T-cell (primary cell): ENCODE data around the gene SLC41A3. TPM values are rescaled to one million over a fixed set of nuclear protein-coding genes. Genes with fewer than 3 reads are reported as not detected.

Source experiments
- ATAC-seq, 4 experiments: fragments of 200-7000 bp in 3 of 4; fragments of 150-1000 bp in 1 of 4; cut with Tn5 transposase; replicated peaks in 1 of 4; 1 replicate in 3 of 4; 2 replicates in 1 of 4; pipeline ENCODE4 v1.10.0; 2021; ENCODE audit warnings: moderate library complexity in 3 of 4, mild to moderate bottlenecking in 2 of 4, moderate number of reproducible peaks in 1 of 4
- CTCF ChIA-PET, 2 donors: fragments of 300-600 bp; sonication (Branson Sonifier 250); formaldehyde crosslinking; loops; one replicate each; lab custom pipeline; 2022; ENCODE audit warnings: antibody characterized with exemption in 2 of 2; lab: Charles Lee
- POLR2A ChIA-PET, 2 donors: fragments of 300-600 bp; sonication (Branson Sonifier 250); formaldehyde crosslinking; loops; one replicate each; lab custom pipeline; 2022; ENCODE audit warnings: antibody characterized with exemption in 2 of 2; lab: Charles Lee
- DNase-seq, 35 experiments: peaks; one replicate each; pipeline versions ENCODE4 v3.0.0 to v3.0.0-alpha.2; 2013 to 2023
- H3K27ac ChIP-seq: one replicate; pipeline ENCODE4 v1.5.1; 2013; ENCODE audit warnings: low read length
- H3K27me3 ChIP-seq, 2 experiments: replicated peaks in 1 of 2; 1 replicate in 1 of 2; 2 replicates in 1 of 2; pipeline versions ENCODE4 v1.6.1 to v1.7.0; 2013; ENCODE audit warnings: low read length in 1 of 2, mixed read lengths in 1 of 2; ENCODE audit not compliant: control insufficient read depth in 2 of 2, insufficient read depth in 2 of 2; ENCODE audit errors: extremely low read depth in 1 of 2
- H3K36me3 ChIP-seq, 2 donors: 1 replicate in 1 of 2; 2 replicates in 1 of 2; pipeline versions ENCODE4 v1.6.1 to v1.7.0; 2013; ENCODE audit warnings: low read length in 1 of 2; ENCODE audit not compliant: control insufficient read depth in 2 of 2, insufficient read depth in 1 of 2; ENCODE audit errors: extremely low read depth in 1 of 2
- H3K4me1 ChIP-seq, 2 experiments: 1 replicate in 1 of 2; 2 replicates in 1 of 2; pipeline versions ENCODE4 v1.6.1 to v1.7.0; 2013; ENCODE audit warnings: low read length in 2 of 2, mixed read lengths in 1 of 2; ENCODE audit not compliant: insufficient read depth in 2 of 2, control insufficient read depth in 1 of 2; ENCODE audit errors: extremely low read depth in 1 of 2
- H3K4me3 ChIP-seq, 2 donors: 1 replicate in 1 of 2; 2 replicates in 1 of 2; pipeline versions ENCODE4 v1.5.1 to v1.7.0; 2013; ENCODE audit warnings: mild to moderate bottlenecking in 2 of 2, low read length in 1 of 2, moderate library complexity in 1 of 2; ENCODE audit not compliant: control insufficient read depth in 1 of 2; ENCODE audit errors: extremely low read depth in 1 of 2
- H3K9me3 ChIP-seq: 2 replicates; pipeline ENCODE4 v1.7.0; 2013
- H3K27ac Mint-ChIP-seq, 2 donors: one replicate each; pipeline ENCODE4 v1.8.0; 2020 to 2021; ENCODE audit warnings: mild to moderate bottlenecking in 2 of 2, mixed read lengths in 2 of 2
- H3K27me3 Mint-ChIP-seq, 2 donors: one replicate each; pipeline ENCODE4 v1.8.0; 2021 to 2022; ENCODE audit warnings: mixed read lengths in 2 of 2
- H3K36me3 Mint-ChIP-seq: one replicate; pipeline ENCODE4 v1.8.0; 2021; ENCODE audit warnings: mixed read lengths
- H3K4me1 Mint-ChIP-seq, 3 donors: one replicate each; pipeline ENCODE4 v1.8.0; 2020 to 2022; ENCODE audit warnings: mixed read lengths in 3 of 3, mild to moderate bottlenecking in 1 of 3
- H3K4me3 Mint-ChIP-seq, 3 donors: one replicate each; pipeline ENCODE4 v1.8.0; 2020 to 2022; ENCODE audit warnings: mild to moderate bottlenecking in 3 of 3, mixed read lengths in 3 of 3, moderate library complexity in 3 of 3
- H3K9me3 Mint-ChIP-seq, 3 donors: one replicate each; pipeline ENCODE4 v1.8.0; 2020 to 2022; ENCODE audit warnings: mixed read lengths in 3 of 3
- WGBS: methylation state at CpG from one replicate; pipeline ENCODE4 v1.1.5; 2013; ENCODE audit warnings: missing lambda C conversion rate; ENCODE audit not compliant: insufficient coverage; 5-methylcytosine and 5-hydroxymethylcytosine counted together
- total RNA-seq, 35 experiments: library from RNA in 6 of 35; stranded (reverse) in 6 of 35; fragments of 120-200 nt in 1 of 35; gene quantifications; one replicate each; pipeline versions ENCODE4 v1.2.1 to v1.2.4 and lab custom pipeline; 2013 to 2026

SLC41A3 gene
- total RNA-seq, 5 donors from 2014 or later (not counting 1 experiment from before 2014, with no cell fraction given): 24.8 to 38.6 (median 34.5) TPM

DNA sequence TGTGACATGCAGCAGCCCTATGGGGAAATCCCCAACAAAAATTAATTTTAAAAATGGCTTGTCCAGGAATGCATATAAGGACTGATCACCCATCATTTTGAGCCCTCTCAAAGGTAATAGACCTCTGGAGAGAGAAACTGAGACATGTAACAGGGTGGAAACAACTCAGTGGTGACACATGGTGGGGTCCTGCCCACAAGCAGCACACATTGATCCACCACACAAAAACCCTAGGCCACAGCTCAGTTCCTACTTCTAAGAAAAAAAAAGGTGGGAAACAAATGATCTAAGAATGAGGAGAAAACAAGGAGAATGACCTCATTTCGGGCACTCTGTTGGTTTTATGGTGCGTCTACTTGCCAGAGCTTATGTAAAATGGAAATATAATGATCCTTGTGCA, 1.9 kb upstream of the SLC41A3 start:
- Histone ChIP-seq H3K4me3 (no peak overlapping the region), H3K9me3 (no peaks in the 10 kb centered on the region), H3K27ac (no peak overlapping the region), H3K36me3 (no peaks in the 10 kb centered on the region), H3K4me1 (peaks cover 5 to 25% of the 10 kb centered on the region in 2 experiments), H3K27me3 (no peaks in the 10 kb centered on the region)
- ATAC-seq: no peak
- no CpG with 5 or more reads among the region's 2 CpGs for WGBS
- Mint-ChIP-seq H3K36me3 (no peaks in the 10 kb centered on the region), H3K4me1 (peaks cover 19 to 20% (median 19%) of the 10 kb centered on the region in 3 donors), H3K9me3 (no peaks in the 10 kb centered on the region), H3K27me3 (no peaks in the 10 kb centered on the region), H3K27ac (peak overlapping the region in 1 of 2 donors; percentile 44), H3K4me3 (peak overlapping the region; percentile 52 to 92 (median 76))
- ChIA-PET CTCF (interaction anchor here in 1 of 2 donors (0.9 kb wide), 1 partner anchor 1415 kb away, joined by 3 read pairs; no protein-coding TSS in a partner anchor), POLR2A (no interaction called here)
- no peak for DNase-seq

DNA sequence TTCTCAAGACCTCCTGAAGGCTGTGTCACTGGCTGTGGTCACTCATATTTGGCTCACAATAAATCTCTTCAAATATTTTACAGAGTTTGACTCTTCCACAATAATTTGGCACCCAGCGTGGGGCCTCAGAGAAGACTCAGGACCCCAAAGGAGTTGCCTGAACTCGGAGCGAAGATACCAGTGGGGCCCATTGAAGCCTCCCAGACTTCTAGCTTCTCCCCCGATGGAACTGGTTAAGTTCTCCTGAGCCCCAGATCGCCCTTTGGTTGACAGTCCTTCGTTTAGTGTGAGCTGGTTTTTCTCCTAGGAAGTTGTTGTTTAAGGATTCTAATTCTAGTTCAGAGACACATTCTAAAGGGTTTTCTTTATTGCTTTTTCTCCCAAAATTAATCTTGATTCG, 1.4 kb upstream of the SLC41A3 start:
- Histone ChIP-seq H3K27ac (no peak overlapping the region), H3K4me3 (no peak overlapping the region), H3K36me3 (no peaks in the 10 kb centered on the region), H3K27me3 (no peaks in the 10 kb centered on the region), H3K9me3 (no peaks in the 10 kb centered on the region), H3K4me1 (peaks cover 5 to 25% of the 10 kb centered on the region in 2 experiments)
- H3K36me3 Mint-ChIP-seq: no peaks in the 10 kb centered on the region
- DNase-seq (no peak), ATAC-seq (no peak)
- no peaks in the 10 kb centered on the region for H3K27me3 Mint-ChIP-seq
- POLR2A ChIA-PET: no interaction called here
- no peaks in the 10 kb centered on the region for H3K9me3 Mint-ChIP-seq
- CTCF ChIA-PET: interaction anchor here in 1 of 2 donors (0.9 kb wide), 1 partner anchor 1414 kb away, joined by 3 read pairs; no protein-coding TSS in a partner anchor
- peaks cover 19 to 20% (median 19%) of the 10 kb centered on the region in 3 donors for H3K4me1 Mint-ChIP-seq
- H3K27ac Mint-ChIP-seq: peak overlapping the region; percentile 66 to 84
- WGBS: 96% methylated on average over 3 of the region's 7 CpGs
- H3K4me3 Mint-ChIP-seq: peak overlapping the region; percentile 73 to 92 (median 76)

- ChIA-PET CTCF (no interaction called here), POLR2A (no interaction called here)
- no peak for DNase-seq
- Histone ChIP-seq H3K27ac (peak overlapping the region; percentile 55), H3K36me3 (no peaks in the 10 kb centered on the region), H3K4me1 (peaks cover 5 to 25% of the 10 kb centered on the region in 2 experiments), H3K4me3 (peak overlapping the region in 1 of 2 donors; percentile 66), H3K27me3 (no peaks in the 10 kb centered on the region), H3K9me3 (no peaks in the 10 kb centered on the region)
- H3K27ac Mint-ChIP-seq: peak overlapping the region; percentile 66 to 84
- no peak for ATAC-seq
- 88% methylated on average over 5 of the region's 5 CpGs for WGBS
- no peaks in the 10 kb centered on the region for H3K27me3 Mint-ChIP-seq
- peak overlapping the region; percentile 73 to 92 (median 76) for H3K4me3 Mint-ChIP-seq
- H3K4me1 Mint-ChIP-seq: peaks cover 19 to 23% (median 20%) of the 10 kb centered on the region in 3 donors
- no peaks in the 10 kb centered on the region for H3K9me3 Mint-ChIP-seq
- H3K36me3 Mint-ChIP-seq: no peaks in the 10 kb centered on the region
Measured at GRCh38 chr3:126084768-126085180, 850 bp upstream of the SLC41A3 start.

- H3K4me3 Mint-ChIP-seq: peak overlapping the region; percentile 87 to 92 (median 91)
- WGBS: under 1% methylated on average over 22 of the region's 30 CpGs
- H3K27me3 Mint-ChIP-seq: no peaks in the 10 kb centered on the region
- peak overlapping the region; percentile 66 to 79 for H3K4me3 ChIP-seq
- no peaks in the 10 kb centered on the region for H3K27me3 ChIP-seq
- ATAC-seq (peak; percentile 45 to 57 (median 56)), DNase-seq (peak in 20 of 35 experiments; percentile 8 to 54 (median 26))
- peak overlapping the region; percentile 60 for H3K27ac ChIP-seq
- no peaks in the 10 kb centered on the region for H3K9me3 Mint-ChIP-seq
- peaks cover 4% of the 10 kb centered on the region for H3K36me3 Mint-ChIP-seq
- H3K4me1 ChIP-seq: peaks cover 5 to 25% of the 10 kb centered on the region in 2 experiments
- no peaks in the 10 kb centered on the region for H3K9me3 ChIP-seq
- peaks cover 20 to 28% (median 20%) of the 10 kb centered on the region in 3 donors for H3K4me1 Mint-ChIP-seq
- peak overlapping the region; percentile 94 for H3K27ac Mint-ChIP-seq
- CTCF ChIA-PET: no interaction called here
- H3K36me3 ChIP-seq: no peaks in the 10 kb centered on the region
- POLR2A ChIA-PET: interaction anchor here in 1 of 2 donors (0.8 kb wide), 1 partner anchor 489 kb away, joined by 4 read pairs; no protein-coding TSS in a partner anchor
Measured at GRCh38 chr3:126083511-126083912, 412 bp downstream of the SLC41A3 start.

GRCh38 chr3:126083138-126083445, 832 bp downstream of the SLC41A3 start:
- peak in 1 of 35 experiments; percentile 14 for DNase-seq

DNA sequence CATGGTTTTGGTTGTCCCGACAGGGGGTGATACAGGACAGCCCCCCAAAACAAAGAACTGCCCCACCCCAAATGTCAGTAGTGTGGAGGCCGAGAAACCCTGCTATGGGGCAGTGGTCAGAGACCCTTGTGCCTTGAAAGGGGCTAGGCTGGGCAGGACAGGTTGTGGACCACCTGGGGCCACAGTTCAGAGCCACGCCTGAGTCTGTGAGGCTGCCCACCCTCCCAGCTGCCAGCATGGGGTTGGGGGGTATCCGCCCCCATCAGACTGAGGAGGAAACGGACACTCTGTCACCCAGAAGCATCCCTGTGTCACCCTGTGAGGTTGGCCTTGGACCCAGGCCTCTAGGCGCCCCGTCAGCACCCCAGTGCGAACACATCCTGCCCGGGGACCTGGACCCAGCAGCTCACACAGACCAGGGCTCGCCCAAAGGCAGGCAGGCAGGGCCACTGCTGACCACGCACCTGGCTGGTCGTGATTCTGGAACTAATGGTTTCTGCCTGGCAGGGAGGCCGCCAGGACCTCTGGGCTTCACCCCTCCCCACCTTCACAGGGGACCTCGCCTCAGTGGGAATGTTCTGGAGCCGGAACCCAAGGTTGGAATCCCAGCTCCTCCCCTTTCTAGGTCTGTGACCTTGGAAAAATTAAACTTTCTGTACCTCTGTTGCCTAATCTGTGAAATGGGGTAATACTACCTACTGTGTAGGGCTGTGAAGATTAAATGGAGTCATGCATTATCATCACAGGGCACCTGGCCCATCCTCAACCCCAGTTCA, 1.4 kb downstream of the SLC41A3 start:
- peaks cover 5 to 25% of the 10 kb centered on the region in 2 experiments for H3K4me1 ChIP-seq
- peak overlapping the region; percentile 60 for H3K27ac ChIP-seq
- Mint-ChIP-seq H3K4me3 (peak overlapping the region; percentile 87 to 92 (median 91)), H3K27me3 (no peaks in the 10 kb centered on the region), H3K27ac (peak overlapping the region; percentile 94), H3K36me3 (peaks cover 7% of the 10 kb centered on the region), H3K4me1 (peaks cover 20 to 28% (median 20%) of the 10 kb centered on the region in 3 donors), H3K9me3 (no peaks in the 10 kb centered on the region)
- CTCF ChIA-PET: no interaction called here
- POLR2A ChIA-PET: no interaction called here
- 93% methylated on average over 11 of the region's 15 CpGs for WGBS
- DNase-seq: no peak
- H3K27me3 ChIP-seq: no peaks in the 10 kb centered on the region
- no peaks in the 10 kb centered on the region for H3K36me3 ChIP-seq
- peak overlapping the region in 1 of 2 donors; percentile 66 for H3K4me3 ChIP-seq
- ATAC-seq: no peak
- no peaks in the 10 kb centered on the region for H3K9me3 ChIP-seq

More at GRCh38 chr3:126083138-126083445, 832 bp downstream of the SLC41A3 start:
- Histone ChIP-seq H3K4me1 (peaks cover 5 to 25% of the 10 kb centered on the region in 2 experiments), H3K27ac (peak overlapping the region; percentile 60), H3K36me3 (no peaks in the 10 kb centered on the region), H3K9me3 (no peaks in the 10 kb centered on the region), H3K27me3 (no peaks in the 10 kb centered on the region), H3K4me3 (peak overlapping the region; percentile 66 to 79)
- ChIA-PET POLR2A (no interaction called here), CTCF (no interaction called here)
- Mint-ChIP-seq H3K27ac (peak overlapping the region; percentile 94), H3K4me3 (peak overlapping the region; percentile 87 to 92 (median 91)), H3K36me3 (peaks cover 5% of the 10 kb centered on the region), H3K27me3 (no peaks in the 10 kb centered on the region), H3K9me3 (no peaks in the 10 kb centered on the region), H3K4me1 (peaks cover 20 to 28% (median 20%) of the 10 kb centered on the region in 3 donors)
- ATAC-seq: no peak
- whole genome bisulfite sequencing: 50% methylated on average over 1 of the region's 3 CpGs
